GM19452 (cell line): ENCODE data around the gene ATP1B3.
"Not testable (repeated sequence)": the region's sequence is repeated elsewhere in the genome, so short reads cannot be mapped to it uniquely, and the experiment has no call there.

Experiments used
- ATAC-seq: cut with Tn5 transposase; IDR thresholded peaks from one replicate; pipeline ENCODE4 v1.9.1; 2021; ENCODE audit not compliant: unreplicated experiment

Gene ATP1B3

DNA sequence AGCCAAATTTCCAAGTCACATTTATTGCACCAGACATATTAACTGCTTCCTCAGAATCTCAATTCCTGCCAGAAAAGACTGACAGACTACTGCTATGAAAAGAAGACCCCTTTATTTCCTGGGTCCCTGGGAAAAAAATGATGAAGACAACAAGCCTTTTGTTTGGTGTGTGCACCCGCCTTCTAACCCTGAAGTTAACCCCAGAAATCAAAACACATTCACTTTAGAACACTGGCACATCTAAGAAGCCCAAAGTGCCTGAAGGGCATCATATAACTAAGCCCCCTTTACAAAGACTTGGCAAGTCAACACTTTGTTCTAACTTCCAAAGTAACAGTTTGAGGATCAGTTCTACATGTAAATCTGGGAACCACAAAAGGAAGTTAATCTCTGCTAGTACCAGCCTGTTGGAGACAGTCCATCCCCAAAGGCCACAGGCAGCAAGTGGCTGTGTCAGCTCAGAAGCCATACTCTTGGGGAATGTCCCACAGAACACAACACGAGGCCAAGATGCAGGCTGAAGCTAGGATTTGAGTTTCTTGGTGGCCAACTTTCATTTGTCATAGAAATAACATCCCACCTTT lies 16.3 kb upstream of the ATP1B3 start:
- no peak for ATAC-seq

DNA sequence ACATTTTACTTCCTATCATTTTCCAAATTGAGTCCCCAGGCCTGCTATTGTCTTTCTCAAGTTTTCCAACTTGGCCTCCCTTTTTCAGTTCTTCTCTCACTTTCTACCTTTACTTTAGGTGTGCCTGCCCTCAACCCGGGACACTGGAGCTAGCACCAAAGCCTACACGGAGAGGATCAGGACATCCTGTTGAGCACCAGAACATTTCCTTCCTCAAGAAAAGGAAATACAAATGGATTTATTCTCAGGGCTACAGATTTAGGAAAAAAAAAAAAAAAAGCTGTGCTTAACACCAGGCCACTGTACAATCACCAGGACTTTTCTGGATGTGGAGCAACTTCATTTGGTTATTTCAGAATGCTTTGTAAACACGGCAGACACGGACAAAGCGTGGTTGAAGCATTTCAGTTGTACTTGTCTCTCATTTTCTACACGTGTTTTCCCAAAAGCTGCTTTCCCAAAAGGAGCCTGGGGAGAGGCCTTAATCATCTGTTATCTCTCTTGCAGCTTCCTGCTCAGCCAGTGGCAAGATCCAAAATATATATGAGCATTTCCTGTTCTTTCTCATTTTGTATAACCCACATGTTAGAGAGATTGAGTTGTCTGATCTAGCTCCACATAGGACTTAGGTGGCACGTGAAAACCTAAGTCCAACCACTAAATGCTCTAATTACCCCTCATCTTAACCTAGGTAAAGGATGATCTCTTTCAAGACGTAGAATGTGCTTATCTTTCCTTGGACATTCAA lies 15.5 kb upstream of the ATP1B3 start:
- no peak for ATAC-seq

DNA sequence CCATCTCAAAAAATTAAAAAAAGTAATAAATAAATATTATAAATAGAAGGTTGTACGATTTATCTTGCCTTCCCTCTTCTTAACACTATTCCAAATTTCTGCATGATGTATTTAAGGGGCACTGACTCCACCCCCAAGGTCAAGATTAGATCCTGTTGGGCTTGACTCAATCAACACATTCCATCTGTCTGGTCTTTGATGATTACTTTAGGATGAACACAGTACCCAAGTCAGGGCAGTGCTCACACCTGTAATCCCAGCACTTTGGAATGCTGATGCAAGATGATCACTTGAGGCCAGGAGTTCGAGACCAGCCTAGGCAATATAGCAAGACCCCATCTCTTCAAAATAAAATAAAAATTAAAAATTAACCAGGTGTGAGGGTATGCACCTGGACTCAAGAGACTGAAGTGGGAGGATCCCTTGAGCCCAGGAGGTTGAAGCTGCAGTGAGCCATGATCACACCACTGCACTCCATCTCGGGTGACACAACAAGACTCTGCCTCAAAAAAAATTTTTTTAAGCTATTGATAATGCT lies 14.1 kb upstream of the ATP1B3 start:
- no peak for ATAC-seq

DNA sequence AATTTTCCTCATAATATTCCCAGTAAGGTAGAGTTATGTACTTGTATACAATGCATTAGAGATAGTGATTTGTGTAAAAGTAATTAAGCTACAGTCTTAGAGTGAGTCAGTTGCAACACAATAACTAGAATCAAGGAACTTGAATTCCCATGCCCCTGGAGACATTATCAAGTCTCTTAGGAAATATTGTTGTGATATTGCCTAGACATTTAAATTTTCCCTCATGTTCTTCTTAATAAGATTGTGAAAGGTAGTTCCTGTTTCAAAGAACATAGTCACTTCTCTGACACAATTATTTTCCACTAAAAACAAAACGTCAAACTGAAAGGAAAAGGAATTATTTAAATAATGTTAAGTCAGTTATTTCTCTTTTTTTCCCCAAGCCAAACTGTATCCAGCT lies 13.0 kb upstream of the ATP1B3 start:
- no peak for ATAC-seq

DNA sequence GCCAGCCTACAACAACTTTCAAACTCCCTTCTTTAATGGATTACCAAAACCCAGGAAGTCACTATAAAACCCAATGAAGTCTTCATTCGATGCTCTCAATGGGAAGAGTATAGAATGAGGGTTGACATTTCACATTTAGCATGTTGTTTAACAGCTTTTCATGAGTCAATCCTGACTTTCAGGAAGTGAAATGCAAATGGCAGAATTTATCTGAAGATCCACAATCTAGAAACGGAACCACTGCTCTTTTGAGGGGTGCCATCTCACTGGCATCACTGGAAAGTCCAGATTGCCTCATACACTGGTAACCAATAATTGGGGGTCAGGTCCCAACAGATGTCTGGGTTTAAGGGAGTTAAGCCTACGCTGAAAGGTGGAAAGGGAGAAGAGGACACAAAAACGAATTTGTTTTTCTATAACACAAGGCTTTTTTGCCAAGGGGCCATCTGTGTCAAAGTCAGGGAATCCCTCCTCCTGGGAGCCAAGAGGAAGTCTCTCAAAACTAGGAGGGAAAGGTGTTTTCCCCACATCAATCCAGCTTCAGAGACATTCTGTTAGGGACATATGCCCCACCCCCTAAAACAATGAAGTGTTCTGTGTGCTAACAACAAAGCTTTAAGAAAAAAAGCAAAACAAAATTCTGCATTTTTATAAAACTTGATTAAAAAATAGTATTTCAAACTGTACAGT lies 12.0 kb upstream of the ATP1B3 start:
- ATAC-seq = no peak

DNA sequence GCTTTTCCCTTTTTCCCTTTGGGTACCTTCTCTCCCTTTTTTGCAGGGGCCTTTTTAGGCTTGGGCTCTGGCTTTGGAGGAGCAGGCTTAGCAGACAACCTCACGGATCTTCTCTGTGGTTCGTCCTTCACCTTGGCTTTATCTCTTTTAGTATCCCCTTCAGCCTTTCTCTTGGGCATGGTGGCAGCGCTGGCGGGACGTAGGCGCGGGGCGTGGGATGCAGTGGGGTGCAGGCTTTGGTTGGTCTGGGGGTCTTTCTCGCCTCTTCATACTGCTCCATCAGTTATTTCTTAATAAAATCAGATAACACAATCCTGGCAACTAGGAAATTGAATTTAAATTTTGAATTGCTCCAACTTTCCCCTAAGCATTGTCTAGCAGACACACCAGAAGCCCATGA lies 11.3 kb upstream of the ATP1B3 start:
- no peak for ATAC-seq

DNA sequence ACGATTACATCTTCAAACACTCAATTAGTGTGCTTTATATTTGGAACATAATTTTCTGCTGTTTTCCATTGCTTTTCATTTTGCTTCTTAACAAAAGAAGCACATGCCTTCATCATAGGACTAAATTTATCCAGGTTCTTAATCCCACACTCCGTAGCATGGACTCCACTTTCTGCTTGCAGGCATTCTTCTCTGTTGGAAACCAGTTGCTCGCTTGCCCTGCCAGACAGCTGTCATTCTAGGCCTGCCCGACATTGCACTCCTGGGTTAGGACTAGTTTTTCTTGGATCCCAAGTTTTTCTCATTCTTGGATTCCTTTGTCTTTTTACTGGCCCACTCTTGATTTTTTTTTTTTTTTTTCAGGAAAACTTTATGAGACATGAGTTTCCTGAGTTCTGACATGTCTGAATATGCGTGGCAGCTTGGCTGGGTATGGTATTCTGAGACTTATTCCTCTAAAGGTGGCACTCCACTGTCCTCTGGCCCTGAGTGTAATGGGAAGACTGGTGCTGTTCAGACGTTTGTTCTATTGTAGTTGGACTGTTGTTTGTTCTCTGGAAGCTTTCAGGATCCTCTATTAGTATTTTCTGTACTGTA lies 6.3 kb upstream of the ATP1B3 start:
- ATAC-seq = no peak

DNA sequence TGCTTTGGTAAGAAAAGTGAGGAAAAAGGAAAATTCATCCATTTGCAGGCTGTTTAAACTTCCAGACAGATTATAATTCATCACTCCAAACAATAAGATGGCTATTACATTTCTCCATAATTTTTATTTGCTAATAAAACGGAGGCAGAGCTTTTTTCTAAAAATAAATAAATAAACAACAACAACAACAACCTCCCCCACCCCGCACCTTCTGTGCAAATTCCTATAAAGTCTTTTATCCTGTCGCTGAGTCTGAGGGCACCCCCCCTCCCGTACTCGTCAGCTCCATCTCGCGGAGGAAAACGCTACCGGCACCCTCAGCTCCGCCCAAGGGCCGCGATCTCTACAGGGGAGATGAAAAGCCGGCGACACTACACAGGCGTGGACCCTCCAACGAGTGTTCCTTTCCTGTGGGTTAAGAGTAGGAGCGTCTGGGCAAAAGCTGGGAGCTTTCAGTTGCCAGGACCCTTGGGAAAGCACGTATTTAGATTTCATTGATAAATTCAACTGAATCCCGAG lies 1.0 kb upstream of the ATP1B3 start:
- peak; percentile 43 for ATAC-seq

DNA sequence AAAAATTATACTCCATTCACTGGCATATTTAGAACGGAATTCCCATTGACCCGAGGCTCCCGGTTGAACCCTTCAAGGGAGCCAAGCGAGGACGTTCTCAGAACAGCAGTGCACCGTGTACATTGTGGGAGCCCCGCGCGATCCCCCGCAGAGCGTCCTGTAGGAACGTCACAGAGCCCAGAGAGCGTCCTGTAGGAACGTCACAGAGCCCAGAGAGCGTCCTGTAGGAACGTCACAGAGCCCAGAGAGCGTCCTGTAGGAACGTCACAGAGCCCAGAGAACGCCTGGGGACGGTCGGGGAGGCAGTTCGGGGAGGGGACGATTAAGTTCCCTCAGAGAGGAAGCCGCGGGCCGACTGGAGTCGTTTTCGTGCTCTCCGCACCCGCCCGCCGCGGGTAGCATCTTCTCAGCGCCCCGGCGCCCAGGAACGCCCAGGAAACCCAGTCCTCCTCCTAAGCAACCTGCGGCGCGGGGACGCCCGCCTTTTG lies 506 bp upstream of the ATP1B3 start:
- ATAC-seq = peak; percentile 45

DNA sequence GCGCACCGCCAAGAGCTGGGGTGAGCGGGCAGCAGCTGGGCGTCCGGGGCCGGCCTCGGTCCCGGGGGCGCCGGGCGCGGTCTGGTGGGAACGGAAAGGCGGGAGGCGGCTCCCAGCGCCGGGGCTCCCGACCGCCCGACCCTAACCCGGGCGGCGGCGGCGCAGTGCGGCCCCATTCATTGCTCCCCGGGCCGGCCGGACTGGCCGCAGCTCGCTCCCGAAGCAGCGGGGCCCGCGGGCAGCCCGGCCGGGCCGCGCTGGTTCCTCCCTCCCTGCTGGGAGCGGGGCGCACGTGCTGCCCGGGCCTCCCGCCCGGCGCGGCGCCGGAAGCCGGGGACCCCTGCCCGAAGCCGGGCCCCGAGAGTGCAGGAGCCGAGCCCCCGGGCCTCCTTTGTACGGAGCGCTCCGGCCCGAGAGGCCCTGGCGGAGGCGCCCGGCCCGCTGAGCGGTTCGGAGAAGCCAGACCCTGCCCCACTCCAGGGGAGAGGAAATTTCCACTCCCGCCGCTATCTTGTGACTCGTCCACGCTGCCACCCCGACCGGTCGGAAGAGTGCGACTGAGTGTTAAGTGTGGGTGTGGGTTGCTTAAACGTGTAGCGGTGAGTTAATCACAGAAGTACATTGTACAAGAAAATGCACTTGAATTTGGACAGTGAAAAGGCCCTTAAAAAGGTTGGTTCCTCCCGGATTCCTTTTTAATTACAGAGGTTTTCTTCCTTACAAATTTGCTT lies 613 bp downstream of the ATP1B3 start:
- peak; percentile 28 for ATAC-seq

DNA sequence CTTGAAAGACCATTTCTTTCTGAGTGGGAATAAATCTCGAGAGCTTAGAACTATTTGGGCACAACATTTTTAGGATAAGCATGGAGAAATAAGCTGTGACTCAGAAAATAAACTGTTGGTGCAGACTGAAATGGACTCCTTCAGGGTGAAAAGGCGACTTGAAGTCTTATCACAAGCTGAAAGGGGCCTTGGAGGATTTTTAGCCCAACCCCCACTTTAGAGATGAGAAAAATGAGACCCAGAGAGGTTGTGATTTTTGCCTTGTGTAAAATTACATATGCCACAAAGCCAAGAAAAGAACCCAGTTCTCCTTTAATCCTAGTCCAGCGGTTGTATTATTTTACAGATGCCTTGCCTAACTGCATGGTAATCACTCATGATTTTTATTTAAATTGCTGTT lies 1.5 kb downstream of the ATP1B3 start:
- ATAC-seq = no peak

DNA sequence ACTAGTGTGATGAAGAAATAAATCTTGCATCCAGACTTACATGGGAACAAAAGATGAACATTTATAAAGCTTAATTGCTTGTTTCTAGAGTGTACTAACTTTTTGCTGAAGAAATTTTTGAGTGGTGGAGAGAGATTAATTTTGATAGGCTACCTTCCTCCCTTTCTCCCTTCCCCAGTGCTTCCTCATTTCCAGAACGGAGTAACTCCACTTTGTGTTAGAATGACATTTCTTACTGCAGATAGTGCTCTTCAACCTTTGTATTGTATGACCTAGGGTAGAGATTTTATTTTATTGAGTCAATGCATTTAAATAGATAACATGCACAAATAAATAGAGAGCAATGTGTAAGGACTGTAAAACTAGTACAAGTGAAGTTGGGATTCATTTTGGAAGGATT lies 1.9 kb downstream of the ATP1B3 start:
- ATAC-seq = no peak

DNA sequence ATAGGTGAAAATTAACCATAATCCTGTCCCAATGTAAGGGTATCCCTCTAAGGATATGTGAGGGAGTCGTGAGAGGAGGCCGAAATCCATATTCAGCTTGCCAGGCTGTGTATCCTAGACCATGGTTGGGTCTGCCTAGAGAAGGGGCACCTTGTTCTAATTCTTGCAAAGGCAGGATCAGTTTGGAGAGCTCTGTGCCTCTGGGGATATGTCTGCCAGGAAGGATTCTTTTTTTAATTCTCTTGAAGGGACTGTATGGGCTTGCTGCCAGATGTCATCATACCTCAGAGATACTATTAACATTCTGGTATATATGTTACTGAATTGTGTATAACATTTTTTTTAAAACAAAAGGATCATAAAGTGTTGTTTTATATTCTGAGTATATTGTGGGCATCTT lies 2.4 kb downstream of the ATP1B3 start:
- ATAC-seq = no peak

DNA sequence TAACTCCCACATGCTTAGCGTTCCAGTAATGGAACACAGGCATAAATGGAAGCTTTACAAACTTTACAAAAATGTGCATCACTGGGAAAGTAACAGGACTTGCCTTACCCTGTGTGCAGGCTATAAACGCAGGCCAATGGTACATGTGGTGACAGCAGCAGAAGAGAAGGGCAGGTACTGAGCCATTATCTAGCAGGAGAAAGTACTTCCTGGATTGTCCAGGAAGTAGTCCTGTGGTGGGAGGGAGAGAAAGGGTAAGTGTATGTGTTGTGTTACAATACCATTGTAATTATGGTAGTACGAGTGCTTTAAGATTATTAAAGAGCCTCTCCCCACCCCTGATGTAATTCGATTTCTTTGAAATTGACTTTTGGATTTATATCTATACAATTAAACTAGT lies 5.3 kb downstream of the ATP1B3 start:
- ATAC-seq = no peak

DNA sequence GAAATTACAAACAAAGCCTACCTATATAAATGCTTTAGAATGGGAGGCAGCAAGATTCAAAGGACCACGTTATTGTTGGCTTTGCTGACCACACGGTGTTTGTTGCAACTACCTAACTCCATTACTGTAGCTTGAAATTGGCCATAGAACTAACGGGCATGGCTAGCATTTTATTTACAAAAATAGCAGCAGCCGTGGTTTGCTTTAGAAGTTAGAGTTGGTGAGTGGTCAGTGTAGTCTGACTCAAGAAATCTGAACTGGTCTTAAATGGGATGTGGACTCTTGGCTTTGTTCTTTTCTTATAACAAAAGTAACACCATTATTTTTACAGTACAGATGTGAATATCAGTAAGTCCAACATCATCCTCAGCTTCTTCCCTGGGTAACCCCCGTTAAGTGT lies 10.6 kb downstream of the ATP1B3 start:
- ATAC-seq = no peak

DNA sequence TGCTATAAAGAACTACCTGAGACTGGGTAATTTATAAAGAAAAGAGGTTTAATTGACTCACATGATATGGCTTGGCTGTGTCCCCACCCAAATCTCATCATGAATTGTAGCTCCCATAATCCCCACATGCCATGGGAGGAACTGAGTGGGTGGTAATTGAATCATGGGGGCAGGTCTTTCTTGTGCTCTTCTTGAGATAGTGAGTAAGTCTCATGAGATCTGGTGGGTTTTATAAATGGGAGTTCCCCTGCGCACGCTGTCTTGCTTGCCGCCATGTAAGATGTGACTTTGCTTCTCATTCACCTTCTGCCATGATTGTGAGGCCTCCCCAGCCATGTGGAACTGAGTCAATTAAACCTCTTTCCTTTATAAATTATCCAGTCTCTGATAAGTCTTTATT lies 12.1 kb downstream of the ATP1B3 start:
- not testable (repeated sequence) for ATAC-seq

DNA sequence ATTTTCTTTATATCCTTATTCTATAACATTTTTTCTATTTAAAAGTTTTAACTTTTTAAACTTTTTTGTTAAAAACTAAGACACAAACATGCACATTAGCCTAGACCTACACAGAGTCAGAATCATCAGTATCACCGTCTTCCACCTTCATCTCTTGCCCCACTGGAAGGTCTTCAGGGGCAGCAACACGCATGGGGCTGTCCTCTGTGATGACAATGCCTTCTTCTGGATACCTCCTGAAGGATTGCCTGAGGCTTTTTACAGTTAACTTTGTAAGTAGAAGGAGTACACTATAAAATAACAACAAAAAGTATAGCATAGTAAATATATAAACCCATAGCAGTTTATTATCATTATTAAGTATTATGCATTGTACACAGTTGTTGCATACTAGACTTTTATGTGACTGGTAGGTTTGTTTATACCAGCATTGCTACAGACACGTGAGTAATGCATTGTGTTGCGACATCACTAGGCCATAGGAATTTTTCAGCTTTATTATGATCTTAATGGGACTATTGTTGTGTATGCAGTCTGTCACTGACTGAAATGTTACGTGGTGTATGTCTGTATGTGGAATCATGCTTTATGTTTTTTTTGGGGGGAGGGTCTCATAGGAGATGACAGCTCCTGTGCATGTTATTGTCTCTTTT lies 18.2 kb downstream of the ATP1B3 start:
- no peak for ATAC-seq

DNA sequence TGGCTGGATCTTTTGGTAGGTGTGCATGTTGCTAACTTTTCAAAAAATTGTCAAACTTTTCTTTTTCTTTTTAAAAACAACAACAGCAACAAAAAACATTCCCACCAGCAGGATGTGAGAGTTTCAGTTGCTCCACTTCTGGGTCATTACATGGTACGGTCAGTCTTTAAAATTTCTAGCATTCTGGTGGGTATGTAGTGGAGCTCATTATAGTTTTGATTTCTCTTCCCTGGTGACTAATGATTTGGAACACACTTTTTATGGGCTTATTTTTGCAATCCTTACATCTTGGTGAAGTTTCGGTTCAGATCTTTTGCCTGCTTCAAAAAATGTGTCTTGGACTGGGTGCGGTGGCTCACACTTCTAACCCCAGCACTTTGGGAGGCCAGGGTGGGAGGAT lies 19.3 kb downstream of the ATP1B3 start:
- ATAC-seq = no peak

DNA sequence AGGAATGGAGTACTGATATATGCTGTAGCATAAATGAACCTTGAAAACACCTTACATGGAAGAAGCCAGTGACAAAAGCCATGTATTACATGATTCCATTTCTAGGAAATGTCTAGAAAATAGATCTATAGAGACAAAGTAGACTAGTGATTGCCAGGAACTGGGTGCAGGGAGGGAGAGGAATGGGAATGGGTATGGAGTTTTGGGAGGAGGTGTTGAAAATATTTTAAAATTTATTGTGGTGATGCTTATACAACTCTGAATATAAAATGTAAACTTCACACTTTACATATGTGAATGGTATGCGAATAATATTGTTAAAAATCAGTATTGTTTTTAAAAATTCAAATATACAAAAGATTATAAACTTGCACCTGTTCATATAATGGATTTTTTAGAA lies 22.5 kb downstream of the ATP1B3 start:
- ATAC-seq = no peak

DNA sequence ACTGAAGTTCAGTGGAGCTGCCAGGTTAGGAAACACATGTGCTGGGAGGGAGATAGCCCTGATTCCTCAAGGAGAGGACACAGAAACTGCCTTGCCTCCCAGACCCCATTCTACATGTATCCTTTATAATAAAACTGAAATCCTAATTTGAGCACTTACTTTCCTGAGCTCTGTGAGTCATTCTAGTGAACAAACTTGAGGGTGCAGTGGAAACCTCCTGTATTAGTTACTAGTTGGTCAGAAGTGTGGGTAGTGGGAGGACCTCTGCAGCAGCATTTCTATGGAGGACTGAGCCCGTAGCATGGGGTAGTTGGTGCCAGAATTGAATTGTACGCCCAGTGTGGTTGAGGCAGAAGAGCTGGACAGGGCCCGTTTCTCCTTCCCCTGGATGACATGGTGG lies 23.9 kb downstream of the ATP1B3 start:
- no peak for ATAC-seq
